Measurements from ENCODE around the gene PBX1.

The PBX1 gene

DNA sequence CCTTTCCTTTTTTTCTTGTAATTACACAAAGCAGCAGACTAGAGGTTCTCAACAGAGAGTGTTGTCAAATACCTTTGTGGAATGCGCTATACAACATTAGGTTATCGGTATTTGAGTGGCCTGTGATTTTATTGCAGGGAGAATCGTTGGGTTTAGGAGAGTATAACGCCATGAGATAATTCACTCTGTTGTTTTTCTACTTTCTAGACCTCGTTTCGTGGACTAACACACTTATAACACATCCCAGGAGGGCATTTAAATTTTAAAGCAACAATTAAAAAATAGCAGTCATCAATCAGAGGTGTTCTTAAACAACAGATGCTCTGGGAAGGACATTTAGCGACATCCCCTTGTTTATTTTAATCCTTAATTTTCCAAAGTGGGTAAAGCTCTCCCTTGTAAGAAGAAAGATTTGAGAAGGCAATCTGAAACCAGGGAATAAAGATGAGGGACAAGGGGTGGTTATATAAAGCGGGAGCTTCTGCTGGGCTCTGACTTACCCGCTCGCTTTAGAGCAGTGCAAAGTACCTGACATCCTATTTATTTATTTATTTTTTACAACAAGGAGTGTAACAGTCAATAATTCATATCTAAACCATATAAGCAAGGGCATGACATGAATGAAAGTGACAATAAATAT is 4.9 kb downstream of the PBX1 start:
- DNase-seq: no peak

DNA sequence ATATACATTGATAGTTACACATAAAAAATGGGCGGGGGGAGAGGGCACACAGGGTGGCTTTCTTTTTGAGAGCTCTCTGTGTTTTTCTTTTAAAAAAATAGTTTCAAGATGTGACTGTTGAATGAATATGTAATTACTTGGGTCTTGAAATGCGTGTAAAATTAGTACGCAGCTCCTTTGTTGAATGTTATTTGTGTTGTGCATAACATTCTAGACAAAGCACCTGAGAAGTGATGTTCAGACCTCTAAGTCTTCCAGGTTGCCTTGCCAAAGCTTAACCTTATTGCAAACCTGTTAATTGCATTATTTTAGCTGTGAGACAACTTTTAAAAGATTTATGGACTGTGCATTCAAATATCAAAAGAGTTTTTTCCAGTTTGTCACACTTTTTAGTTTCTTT is 5.4 kb downstream of the PBX1 start:
- DNase-seq: no peak

DNA sequence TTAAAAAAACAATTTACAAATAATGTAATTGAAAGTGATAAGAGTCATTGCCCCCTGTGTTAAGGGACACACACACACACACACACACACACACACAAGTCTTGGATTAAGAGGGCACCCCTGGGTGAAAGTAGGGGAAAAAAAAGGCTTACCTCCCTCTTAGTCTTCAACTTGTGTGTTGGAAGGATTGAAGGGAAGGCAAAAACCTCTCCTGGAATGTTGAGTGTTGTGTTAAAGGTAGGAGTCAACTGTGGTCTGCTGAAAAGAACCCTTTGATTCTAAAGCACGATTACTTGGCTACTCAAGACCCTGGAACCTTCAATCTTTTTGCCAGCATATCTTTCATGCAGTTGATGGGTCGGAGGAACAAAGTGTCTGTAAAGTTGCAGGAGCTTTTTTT is 6.4 kb downstream of the PBX1 start:
- no peak for DNase-seq

DNA sequence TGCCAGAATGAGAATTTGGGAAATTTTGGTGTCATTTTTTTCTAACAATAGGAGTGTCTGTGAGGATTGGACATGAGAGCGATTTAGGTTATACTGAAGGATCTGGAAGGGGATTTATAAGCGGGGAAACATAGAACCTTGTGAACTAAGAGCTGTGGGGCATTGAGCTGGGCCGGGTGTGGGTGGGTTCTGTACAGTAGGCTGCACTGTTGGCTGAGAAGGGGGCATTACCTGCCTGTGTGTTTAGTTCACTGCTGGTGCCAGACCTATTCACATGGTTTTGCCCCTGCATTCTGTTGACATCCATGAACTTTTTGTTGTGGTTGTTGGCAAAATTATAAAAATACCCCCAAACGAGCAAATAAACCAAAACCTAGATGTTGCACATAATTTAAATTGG is 8.8 kb downstream of the PBX1 start:
- DNase-seq: no peak

DNA sequence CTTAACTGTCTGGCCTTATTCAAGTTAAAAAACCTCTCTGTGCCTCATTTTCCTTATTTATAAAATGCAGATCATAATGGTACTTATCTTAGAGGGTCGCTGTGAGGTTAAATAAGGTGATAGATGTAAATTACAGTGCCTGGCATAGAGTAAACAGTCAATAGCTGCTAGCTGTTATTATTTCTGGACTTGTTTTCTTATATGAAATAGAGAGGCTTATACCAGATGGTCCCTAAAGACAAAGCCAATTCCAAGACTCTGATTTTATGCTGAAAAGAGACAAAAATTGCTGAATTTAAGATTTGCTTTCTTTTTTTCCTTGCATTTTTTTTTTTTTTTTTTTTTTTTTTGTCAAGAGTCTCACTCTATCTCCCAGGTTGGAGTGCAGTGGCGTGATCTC is 10.3 kb downstream of the PBX1 start:
- no peak for DNase-seq

DNA sequence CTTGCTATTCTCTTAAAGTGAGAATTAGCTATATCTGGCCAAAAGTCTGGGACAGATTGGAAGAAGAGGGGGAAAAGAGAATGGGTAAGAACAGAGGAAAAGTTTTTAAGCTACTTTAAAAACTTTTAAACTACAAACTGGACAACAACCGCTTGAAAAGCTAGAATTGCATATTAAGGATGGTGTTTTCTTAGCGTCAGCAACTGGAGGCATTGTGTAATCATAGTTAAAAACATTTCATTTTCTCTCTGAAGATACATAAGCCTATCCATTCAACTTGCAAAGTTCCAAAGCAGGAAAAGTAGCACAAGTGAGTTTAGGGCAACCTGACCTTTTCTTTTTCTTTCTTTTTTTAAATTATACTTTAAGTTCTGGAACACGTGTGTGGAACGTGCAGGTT is 10.9 kb downstream of the PBX1 start:
- no peak for DNase-seq

DNA sequence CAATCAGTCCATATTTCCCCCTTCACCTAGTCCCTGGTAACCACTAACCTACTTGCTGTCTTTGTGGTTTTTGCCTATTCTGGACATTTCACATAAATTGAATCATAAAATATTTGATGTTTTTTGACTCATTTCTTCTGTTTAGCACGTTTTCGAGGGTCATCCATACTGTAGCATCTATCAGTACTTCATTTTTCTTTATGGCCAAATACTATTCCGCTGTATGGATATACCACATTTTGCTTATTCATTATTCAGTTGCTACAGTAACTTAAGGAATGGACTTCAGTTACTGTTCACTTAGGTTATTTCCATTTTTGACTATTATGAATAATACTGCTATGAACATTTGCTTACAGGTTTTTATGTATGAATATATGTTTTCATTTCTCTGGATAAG is 12.3 kb downstream of the PBX1 start:
- DNase-seq: no peak

DNA sequence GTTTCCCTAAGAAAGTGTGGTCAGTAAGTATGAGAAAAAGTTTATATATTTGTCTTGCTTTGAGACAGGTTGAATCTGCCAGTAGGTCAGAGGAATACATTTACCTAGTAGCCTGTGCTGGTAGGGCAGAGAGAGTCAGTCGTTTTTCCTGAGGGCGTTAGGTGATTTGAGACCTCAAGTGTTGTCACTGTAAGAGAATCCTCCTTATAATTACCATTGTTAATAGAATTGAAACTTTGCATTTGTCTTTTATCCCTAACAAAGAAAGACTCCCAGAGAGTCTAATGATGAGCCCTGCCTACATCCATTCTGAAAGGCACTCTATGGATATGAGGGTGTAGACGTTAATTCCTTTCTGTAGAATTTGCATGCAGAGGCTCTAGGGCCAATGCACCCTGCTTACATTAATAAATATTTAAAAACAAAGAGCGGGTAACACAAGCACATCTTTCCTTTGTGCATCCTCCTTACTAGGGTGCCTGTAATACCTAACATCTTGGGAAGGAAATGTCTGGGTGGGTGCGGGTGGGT is 16.4 kb downstream of the PBX1 start:
- DNase-seq: no peak

DNA sequence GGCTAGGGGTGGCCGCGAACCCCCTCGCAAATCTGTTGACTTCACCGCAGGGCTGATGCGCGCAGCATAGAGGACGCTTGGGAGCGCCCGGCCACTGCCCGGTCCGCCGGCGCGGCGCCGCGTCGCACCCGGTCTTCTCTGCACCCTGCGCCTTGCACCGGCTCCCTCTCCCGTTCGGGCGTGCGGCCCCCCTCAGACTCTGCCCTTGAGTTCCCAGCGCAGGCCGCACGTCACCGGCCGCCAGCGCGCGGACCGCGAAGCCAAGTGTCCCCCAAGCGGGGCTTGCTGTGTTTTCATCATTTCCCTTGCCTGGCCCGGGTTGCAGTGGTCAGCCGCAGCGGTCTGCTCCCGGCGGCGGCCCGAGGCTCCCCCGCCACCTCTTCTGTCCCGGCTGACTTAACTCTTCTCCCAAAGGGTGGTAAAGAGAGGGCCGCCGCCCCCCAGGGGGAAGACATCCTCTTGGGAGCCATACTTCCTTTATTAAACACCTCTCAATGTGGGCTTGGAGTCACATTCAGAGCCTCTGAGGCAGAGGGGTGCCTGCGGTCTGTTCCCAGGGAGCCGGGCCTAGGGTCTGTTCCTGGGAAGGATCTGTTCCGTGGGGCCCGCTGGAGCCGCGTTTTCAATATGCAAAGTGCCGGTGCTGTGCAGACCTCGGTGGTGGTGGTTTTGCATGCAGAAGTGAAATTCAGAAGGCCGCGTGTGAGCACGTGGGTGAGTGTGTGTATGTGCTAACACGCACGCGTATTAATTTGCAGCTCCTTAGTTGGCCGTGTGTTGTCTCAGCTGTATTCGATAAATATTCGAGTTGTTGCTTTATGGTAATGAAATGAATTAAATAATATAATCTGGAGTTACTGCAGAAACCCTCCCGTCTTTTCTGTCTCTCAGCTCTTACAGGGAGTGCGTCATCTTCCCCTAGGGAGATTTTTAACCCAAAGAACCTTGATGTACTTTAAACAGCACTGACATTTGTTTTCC is 17.6 kb downstream of the PBX1 start:
- DNase-seq: no peak

DNA sequence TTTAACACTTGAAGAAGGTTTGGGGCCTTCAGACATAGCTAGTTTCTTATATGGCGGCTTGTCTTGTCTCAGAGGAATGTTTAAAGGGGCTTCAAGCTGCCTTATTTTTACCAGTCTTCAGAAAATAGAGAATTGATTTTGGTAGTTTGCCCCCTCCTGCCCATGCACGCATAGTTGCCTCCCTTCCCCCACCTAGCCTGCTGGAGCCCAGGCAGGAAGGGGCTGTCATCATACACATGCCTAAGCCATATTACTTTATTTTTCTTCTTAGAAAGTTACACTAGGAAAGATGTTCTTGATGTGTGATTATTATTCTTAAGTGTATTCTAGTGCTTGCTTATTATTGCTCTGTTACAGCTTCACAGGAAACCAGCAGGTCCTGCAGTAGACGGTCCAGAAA is 18.3 kb downstream of the PBX1 start:
- DNase-seq: no peak

DNA sequence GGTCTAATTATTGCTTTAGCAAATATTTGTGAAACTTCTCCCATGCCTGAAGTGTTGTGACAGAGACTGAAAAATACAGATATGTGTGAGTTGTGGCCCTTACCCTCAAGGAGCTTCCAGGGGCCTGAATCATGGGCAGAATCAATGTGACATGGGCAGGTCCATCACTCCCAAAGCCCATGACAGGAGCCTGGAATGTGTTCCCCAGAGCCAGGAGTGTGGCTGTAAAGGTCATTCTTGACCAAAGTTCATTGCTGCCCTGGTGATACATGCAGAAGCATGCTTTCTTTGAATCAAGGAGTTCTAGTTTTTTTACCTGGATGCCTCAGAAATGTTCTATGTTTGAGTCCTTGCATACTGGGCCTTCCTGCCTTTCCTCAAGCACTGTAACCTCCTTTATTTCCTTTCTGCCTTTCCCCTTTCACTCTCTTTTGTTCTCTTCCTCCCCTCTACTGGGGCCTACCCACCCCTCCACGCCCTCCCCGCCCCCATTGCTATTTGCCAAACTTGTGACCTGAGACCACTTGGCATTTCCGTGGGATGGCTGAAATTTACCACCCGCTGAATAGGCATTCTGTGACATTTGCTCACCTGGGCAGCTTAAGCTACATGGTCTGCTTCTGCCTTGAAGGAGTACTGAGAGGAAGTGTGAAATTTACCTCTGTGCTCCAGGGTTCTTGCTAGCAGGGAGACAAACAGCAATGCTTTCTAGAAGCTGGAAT is 19.7 kb downstream of the PBX1 start:
- no peak for DNase-seq

DNA sequence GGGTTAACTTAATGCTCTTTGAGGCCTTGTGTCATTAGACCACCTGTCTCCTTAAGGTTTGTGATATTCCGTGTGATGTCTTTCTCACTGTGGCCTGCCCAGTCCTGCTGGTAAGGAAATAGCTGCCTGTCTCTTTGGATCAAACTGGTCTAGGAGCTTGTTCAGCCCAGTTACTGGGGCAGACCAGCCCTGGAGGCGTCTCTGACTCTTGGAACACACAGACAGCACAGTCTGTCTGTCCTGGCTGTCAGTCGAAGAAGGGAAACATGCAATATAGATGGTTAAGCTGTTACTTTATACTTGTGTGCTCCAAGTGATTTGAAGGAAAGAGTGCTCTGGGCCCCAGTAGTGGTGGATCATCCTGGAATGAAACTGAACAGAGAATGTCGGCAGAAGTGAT is 20.4 kb downstream of the PBX1 start:
- DNase-seq: no peak

DNA sequence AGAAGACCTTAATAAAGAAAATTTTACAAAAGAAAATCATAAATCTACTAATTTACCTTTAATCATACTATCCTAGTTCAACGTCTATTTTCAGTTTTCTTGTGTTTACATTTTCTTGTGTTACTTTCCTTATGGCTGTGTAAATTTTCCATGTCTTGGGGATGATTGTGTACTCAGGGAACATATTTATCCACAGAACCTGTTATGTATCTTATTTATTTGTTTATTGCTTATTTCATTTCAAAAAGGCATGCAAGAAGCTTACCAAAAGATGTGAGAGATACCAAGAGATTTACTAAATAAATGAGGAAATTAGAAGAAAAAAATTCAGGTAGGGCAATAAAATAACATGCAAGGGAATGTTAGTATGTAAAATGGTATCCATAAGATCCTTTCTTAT is 22.8 kb downstream of the PBX1 start:
- no peak for DNase-seq

DNA sequence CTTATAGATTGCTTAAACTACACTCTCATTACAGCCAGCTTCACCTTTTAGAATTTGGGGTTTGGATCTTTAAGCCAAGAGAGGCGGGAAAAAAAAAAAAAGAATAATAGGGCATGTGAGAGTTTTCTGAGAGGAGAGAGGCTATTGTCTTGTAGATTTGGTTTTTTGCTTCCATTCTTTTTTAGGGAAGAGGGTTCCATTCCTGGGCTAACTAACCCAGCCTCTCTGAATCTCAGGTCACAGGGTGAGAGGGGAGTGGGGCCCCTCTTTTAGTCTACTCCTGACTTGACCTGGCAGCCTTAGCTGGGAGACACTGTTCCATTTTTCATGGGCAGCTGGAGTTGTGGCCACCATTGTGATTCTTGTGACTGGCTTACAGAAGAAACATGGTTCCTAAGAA is 24.2 kb downstream of the PBX1 start:
- DNase-seq: no peak

DNA sequence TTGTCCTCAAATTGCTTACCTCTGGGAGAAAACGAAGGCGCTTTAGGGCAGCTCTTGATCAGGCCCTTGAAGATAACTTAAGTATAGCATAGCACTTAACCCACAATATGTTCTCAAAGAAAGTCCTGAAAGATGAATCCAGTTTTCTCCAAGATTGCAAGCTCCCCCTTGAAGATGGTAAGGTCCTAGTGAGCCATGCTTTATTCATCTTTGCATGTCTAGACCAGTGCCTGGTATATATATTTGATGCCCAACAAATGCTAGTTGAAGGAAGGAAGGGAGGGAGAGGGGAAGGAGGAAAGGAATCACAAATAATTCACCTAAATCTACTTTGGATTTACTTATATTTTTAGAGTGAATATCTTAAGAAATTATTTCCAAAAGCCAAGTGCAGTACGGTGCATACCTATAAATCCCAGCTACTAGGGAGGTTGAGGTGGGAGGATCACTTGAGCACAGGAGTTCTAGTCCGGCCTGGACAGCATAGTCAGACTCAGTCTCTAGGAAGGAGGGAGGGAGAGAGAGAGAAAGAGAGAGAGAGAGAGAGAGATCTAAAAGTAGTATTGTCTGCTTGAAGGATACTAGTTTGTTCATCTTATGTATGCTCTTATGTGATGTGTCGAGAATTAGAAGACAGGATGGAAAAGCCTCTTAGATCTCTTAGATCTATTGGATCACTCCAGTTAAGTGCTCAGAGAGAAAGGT is 25.0 kb downstream of the PBX1 start:
- DNase-seq: no peak

DNA sequence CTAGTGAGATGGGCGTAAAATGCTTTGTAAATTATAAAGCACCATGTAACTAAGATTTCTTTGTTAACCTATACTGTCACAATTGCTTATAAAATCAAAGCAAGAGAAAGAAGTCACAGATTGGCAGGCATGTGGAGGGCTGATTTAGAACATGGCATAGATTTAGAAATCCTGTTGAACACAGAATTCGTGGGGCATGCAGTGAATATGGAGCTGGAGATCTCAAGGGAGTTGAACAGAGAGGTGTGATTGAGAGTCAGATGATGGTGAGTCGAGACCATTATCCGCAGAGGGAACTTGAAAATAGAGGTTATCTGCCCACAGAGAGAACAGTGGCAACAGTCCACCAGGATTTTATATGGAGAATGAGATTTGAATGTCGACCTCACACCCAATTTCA is 27.6 kb downstream of the PBX1 start:
- no peak for DNase-seq

DNA sequence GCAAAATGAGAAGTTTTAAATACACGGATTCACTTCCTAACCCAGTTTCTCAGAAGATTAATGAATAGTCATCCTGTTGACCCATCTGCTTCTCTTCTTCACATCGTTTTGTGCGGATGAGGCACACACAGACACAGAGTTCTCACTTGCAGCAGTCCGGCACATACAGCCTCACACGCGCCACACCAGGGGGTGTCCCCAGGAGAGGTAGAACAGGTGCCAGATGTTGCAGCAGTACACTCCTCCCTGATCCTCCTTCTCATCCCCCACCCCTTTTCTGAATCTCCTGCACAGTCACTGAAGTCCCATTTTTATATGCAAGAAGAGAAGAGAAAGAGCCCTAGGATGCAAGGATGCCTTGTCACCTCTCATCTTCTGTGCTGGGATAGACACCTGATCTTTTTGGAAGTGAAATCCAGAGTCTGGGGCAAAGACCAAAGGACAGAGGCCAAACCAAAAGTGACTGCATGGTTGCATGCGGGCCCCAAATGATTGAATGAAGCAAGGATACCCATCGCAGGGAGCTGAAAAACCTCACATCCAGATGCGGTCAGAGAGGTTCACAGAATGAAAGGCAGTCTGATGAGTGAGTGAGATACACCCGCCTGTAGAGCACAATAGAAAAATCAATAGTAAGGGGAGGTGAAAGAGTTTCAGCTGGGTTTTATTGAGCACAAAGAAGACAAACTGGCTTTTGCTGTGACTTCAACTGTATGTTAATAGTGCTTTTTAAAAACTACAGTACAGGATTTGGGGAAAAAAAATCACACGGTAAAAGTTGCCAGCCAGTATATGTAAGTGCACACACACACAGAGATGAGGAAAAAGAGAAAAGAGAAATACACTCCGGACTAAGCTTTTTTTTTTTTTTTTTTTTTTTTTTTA is 28.9 kb downstream of the PBX1 start:
- no peak for DNase-seq

DNA sequence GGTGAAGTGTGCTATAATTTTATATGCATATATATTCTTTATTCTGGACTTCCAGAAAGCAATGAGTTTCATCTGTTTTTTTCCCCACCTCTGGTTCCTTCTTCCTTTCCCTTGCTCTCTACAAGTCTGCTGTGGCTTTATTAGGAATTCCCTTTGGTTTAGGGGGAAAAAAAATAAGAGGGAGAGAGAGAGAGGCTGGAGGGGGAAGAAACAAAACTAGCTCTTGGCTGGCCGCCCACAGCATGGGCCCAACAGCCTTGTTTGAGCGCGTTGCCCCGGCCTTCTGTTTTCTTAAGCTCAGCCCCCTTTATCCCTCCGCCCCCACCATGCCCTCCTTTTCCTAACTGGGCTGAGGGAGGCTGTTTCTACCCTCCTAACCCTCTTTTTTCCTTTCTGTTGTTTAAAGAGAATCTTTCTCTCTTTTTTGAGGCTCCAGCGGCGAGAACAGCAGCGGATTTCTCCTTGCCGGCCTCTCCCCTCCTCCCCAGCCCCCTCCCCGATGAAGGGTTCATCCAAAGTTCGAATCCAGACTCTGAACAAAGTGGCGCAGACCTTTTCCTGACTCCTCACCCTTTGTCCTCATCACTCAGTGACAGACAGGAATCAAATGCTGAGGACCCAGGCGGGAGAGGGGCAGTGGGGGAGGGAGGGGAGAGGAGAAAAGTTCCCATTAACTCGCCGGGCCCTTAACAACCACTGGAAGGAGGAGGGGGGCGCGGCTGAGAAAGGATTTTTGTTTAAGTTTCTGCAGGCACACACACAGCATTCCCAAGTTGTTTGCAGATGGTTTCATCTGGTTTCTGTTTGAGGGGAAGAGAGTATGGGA is 29.7 kb downstream of the PBX1 start:
- no peak for DNase-seq

DNA sequence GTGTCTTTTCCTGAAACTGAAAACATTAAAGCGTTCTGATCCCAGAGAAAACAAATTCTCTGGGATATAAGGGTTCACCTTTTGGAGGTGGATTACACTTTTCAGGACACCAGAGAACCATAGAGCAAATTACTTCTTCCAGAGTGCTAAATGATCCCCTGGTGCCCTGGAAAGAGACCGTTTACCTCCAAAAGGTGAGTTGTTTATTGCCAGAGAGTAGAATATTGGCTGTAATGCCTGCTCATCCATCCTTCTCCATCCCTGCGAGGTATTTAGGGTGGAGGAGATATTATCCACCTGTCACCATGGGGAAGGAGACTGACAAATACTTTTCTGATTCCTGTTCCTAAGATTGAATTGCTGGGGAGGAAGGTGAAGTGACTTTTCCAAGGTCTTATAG is 30.4 kb downstream of the PBX1 start:
- DNase-seq: no peak

DNA sequence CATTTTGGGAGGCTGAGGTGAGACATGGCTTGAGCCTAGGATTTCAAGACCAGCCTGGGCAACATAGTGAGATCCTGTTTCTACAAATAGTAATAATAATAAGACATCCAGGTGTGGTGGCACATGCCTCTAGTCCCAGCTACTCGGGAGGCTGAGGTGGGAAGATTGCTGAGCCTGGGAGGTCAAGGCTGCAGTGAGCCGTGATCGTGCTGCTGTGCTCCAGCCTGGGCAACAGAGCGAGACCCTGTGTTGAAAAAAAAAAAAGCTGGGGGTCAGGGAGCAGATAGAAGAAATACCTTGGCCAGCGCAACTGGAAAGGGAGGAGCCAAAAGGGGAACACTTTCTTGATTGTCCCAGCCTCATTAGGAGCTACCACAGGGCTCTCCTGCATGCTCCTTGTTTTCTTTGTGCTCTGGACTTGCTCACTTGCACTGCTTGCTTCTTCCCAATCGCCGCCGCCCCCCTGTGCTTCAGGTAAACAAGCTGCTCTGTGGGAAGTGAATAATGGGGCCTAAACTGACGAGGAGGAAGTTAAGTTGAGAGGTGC is 31.1 kb downstream of the PBX1 start:
- no peak for DNase-seq

DNA sequence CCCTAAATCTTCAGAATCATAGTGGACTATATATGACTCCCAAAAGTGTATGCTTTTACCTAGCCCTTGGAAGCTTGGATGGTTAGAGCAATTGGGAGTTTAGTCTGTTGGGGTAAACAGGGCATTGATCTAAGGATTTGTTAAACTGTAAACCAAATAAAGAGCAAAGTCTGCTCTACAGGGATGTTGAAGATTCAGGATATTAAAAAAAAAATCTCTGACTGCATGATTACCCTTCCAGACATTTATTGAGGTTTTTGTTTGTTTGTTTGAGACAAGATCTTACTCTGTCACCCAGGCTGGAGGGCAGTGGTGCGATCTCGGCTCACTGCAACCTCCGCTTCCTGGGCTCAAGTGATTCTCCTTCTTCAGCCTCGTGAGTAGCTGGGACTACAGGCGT is 31.6 kb downstream of the PBX1 start:
- no peak for DNase-seq
